Renal pelvis (tissue), 4 donors: Measurements from ENCODE around the gene CDC25C. TPM values are rescaled to one million over a fixed set of nuclear protein-coding genes. Genes with fewer than 3 reads are reported as not detected.
"Not testable (repeated sequence)": the region's sequence is repeated elsewhere in the genome, so short reads cannot be mapped to it uniquely, and the experiment has no call there.

Source experiments
- DNase-seq: peaks from one replicate; pipeline ENCODE4 v3.0.0-alpha.2; 2013
- polyA plus RNA-seq, 3 donors: library from polyadenylated mRNA; unstranded; fragments of 120-200 nt; gene quantifications; one replicate each; pipeline ENCODE4 v1.2.1, GENCODE V29; 2013; ENCODE audit not compliant: insufficient read length in 3 of 3

The CDC25C gene
- polyA plus RNA-seq, 3 donors = 7.5 to 9.0 (median 8.9) TPM

- no peak for DNase-seq
These were observed 18.9 kb upstream of the CDC25C start for GRCh38 chr5:138350563-138350890.

- DNase-seq = no peak
These were observed 18.4 kb upstream of the CDC25C start for GRCh38 chr5:138349852-138350562.

GRCh38 chr5:138346889-138347288 is 15.3 kb upstream of the CDC25C start:
- no peak for DNase-seq

GRCh38 chr5:138344887-138345622 is 13.5 kb upstream of the CDC25C start:
- no peak for DNase-seq

GRCh38 chr5:138340008-138340407 is 8.4 kb upstream of the CDC25C start:
- no peak for DNase-seq

GRCh38 chr5:138339464-138339863 is 7.9 kb upstream of the CDC25C start:
- DNase-seq = no peak

GRCh38 chr5:138339091-138339456 is 7.5 kb upstream of the CDC25C start:
- DNase-seq = no peak

- DNase-seq = no peak
These were observed 6.9 kb upstream of the CDC25C start for GRCh38 chr5:138338411-138339090.

- peak; percentile 94 for DNase-seq
These were observed 6.2 kb upstream of the CDC25C start, which contains the start of gene FAM53C for GRCh38 chr5:138337685-138338410. TSS of gene FAM53C (plus strand) at chr5:138338266. CDS start at chr5:138341336, 3,070 bp downstream.

- DNase-seq = peak; percentile 87
These were observed 5.5 kb upstream of the CDC25C start for GRCh38 chr5:138336952-138337684.

GRCh38 chr5:138334867-138335447 is 3.4 kb upstream of the CDC25C start:
- DNase-seq = no peak

- no peak for DNase-seq
These were observed 673 bp downstream of the CDC25C start for GRCh38 chr5:138330813-138331448.

GRCh38 chr5:138318211-138318610 is 13.4 kb downstream of the CDC25C start:
- not testable (repeated sequence) for DNase-seq

GRCh38 chr5:138316355-138316754 is 15.2 kb downstream of the CDC25C start:
- no peak for DNase-seq

- no peak for DNase-seq
These were observed 15.8 kb downstream of the CDC25C start for GRCh38 chr5:138315751-138316278.

GRCh38 chr5:138305797-138306196 is 25.8 kb downstream of the CDC25C start:
- DNase-seq = no peak

- DNase-seq = no peak
These were observed 28.2 kb downstream of the CDC25C start for GRCh38 chr5:138303372-138303771.

GRCh38 chr5:138289296-138289695 is 42.3 kb downstream of the CDC25C start:
- DNase-seq = no peak

GRCh38 chr5:138287246-138287645 is 44.4 kb downstream of the CDC25C start:
- no peak for DNase-seq
